Measurements from ENCODE around the gene DCLRE1B.

DNA sequence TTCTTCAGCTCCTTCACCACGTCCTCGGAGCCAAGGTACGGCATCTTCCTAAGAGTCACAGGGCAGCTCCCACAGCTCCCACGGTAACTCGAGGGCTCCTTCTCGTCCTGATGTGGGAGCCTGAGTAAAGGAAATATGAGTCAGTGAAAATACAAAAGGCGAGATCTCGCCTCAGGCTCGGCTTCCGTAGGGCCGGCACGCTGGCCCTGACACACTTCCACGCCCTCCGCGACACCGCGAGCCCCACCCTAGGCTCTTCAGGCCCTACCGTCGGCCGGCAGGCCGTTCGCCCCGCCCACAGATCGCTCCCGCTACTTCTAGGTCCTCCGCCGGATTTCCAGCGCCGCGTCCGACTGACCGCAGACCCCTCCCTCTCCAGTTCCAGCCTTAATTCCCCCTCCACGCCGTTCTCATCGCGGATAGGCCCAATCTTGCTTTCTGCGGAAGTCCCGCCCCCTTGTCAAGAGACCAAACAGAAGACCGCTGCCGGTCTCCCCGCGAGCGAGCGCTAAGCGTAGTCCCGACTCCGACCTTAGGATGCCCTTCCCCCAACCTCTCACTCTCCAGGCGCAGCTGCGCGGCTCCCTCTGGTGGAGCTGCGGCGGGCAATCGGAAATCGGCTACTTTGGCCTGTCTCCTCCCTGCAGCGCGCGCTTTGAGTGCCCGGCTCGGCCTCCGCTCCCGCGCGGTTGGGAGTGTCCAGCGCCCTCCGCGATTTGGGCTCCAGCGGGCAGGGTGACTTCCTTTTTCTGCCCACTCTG lies at the start of gene DCLRE1B, which contains the start of gene AP4B1:
- TF ChIP-seq, protein P1, sequence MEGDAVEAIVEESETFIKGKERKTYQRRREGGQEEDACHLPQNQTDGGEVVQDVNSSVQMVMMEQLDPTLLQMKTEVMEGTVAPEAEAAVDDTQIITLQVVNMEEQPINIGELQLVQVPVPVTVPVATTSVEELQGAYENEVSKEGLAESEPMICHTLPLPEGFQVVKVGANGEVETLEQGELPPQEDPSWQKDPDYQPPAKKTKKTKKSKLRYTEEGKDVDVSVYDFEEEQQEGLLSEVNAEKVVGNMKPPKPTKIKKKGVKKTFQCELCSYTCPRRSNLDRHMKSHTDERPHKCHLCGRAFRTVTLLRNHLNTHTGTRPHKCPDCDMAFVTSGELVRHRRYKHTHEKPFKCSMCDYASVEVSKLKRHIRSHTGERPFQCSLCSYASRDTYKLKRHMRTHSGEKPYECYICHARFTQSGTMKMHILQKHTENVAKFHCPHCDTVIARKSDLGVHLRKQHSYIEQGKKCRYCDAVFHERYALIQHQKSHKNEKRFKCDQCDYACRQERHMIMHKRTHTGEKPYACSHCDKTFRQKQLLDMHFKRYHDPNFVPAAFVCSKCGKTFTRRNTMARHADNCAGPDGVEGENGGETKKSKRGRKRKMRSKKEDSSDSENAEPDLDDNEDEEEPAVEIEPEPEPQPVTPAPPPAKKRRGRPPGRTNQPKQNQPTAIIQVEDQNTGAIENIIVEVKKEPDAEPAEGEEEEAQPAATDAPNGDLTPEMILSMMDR (IDR thresholded peaks at IDR 0.05; ENCODE audit: insufficient read depth, low read length, poor library complexity, severe bottlenecking) = peak; percentile 18
- no peak for TF ChIP-seq EZH2phosphoT487 (conservative IDR thresholded peaks at IDR 0.05; ENCODE audit: low read length)
